Measurements from ENCODE around the gene UGP2. TPM values are rescaled to one million over a fixed set of nuclear protein-coding genes. Genes with fewer than 3 reads are reported as not detected.

UGP2 gene
- total RNA-seq, 2 donors from 2014 or later: 57.3 to 68.6 TPM

DNA sequence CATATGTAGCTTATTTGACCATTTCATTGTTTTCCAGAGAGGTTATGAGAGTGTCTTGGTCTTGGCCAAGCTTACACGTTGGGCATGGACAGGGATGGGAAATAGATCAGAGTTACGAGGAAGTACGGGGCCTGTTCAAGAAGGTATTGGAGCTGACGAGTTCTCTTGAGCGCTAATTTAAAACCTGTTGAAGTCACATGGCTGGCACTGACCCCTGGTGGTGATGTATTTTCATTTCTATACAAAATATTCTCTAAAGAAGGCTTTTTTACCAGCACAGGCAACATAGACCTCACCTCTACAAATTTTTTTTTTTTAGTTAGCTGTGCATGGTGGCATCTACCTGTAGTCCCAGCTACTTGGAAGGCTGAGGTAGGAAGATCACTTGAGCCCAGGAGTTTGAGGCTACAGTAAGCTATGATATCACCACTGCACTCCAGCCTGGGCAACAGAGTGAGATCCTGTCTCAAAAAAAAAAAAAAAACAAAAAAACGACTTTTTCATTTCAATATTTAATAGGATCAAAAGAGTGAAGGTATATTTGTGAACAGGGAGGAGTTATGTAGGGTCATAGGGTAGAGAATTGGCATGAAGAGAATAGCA, 19.6 kb downstream of the UGP2 start:
- peak; percentile 29 for DNase-seq (ENCODE audit: low spot score)
- Histone ChIP-seq H3K27ac (no peak overlapping the region), H3K9me3 (no peaks in the 10 kb centered on the region), H3K27me3 (replicated peaks; ENCODE audit: insufficient read depth) (no peaks in the 10 kb centered on the region), H3K4me1 (replicated peaks) (peaks cover 2% of the 10 kb centered on the region), H3K36me3 (no peaks in the 10 kb centered on the region), H3K4me3 (no peak overlapping the region)
- TF ChIP-seq, protein P1, sequence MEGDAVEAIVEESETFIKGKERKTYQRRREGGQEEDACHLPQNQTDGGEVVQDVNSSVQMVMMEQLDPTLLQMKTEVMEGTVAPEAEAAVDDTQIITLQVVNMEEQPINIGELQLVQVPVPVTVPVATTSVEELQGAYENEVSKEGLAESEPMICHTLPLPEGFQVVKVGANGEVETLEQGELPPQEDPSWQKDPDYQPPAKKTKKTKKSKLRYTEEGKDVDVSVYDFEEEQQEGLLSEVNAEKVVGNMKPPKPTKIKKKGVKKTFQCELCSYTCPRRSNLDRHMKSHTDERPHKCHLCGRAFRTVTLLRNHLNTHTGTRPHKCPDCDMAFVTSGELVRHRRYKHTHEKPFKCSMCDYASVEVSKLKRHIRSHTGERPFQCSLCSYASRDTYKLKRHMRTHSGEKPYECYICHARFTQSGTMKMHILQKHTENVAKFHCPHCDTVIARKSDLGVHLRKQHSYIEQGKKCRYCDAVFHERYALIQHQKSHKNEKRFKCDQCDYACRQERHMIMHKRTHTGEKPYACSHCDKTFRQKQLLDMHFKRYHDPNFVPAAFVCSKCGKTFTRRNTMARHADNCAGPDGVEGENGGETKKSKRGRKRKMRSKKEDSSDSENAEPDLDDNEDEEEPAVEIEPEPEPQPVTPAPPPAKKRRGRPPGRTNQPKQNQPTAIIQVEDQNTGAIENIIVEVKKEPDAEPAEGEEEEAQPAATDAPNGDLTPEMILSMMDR (IDR thresholded peaks at IDR 0.05): peak in 3 of 4 experiments; percentile 43 to 60 (median 53)
- TF ChIP-seq POLR2AphosphoS5 (IDR thresholded peaks at IDR 0.05): no peak
- WGBS: 36% methylated on average over 6 of the region's 6 CpGs
- intact Hi-C loops (cut with DNase I): loop anchor here (5.0 kb wide), 1 partner anchor 164 kb away; no protein-coding TSS in a partner anchor

DNA sequence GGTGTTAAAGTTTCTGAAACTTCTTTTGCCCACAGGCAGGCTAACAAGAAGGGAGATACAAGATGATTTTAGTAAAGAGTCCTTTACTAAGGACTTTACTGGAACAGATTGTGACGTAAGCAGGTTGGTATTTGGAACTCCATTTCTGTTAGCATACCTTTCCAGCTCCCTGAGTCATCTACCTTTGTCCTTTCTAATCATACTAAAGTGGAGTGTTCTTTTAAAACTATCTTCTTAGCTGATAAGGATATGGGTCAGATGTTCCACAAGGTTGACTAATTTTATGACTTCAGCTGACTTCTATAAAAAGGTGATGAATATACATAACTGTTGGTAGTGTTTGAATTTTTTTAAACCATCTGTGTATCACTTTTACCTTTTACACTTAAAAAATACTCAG, 21.1 kb downstream of the UGP2 start:
- WGBS: 46% methylated on average over 1 of the region's 1 CpG
- no peaks in the 10 kb centered on the region for H3K27me3 ChIP-seq (replicated peaks; ENCODE audit: insufficient read depth)
- H3K27ac ChIP-seq: no peak overlapping the region
- no peak overlapping the region for H3K4me3 ChIP-seq
- no peaks in the 10 kb centered on the region for H3K36me3 ChIP-seq
- intact Hi-C loops (cut with DNase I): loop anchor here (5.0 kb wide), 1 partner anchor 166 kb away; no protein-coding TSS in a partner anchor
- H3K9me3 ChIP-seq: no peaks in the 10 kb centered on the region
- peaks cover 2% of the 10 kb centered on the region for H3K4me1 ChIP-seq (replicated peaks)
- no peak for TF ChIP-seq POLR2AphosphoS5 (IDR thresholded peaks at IDR 0.05)
- TF ChIP-seq POLR2A (IDR thresholded peaks at IDR 0.05): no peak
- TF ChIP-seq, protein P1 (IDR thresholded peaks at IDR 0.05): no peak
- no peak for DNase-seq (ENCODE audit: low spot score)

DNA sequence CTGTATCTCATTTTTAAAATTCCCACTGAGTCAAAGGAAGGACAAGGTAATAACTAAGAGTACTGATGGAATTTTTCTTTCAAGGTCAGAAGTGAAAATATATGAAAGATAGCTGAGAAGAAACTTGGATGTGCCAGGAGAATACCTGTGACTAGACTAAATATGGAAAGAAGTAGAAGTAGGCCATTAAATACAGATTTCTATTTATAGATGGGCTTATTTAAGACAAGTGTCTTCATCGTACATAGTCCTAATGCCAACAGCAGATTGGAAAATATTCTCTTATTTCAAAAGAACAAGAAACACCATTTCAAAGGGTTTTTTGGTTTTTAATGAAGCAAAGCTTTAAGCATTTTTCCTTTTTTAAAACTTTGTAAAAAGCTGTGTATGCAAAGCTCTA, 22.0 kb downstream of the UGP2 start:
- H3K4me3 ChIP-seq: no peak overlapping the region
- 75% methylated on average over 1 of the region's 1 CpG for WGBS
- peaks cover 2% of the 10 kb centered on the region for H3K4me1 ChIP-seq (replicated peaks)
- intact Hi-C loops (cut with DNase I): loop anchor here (5.0 kb wide), 1 partner anchor 166 kb away; no protein-coding TSS in a partner anchor
- H3K27me3 ChIP-seq (replicated peaks; ENCODE audit: insufficient read depth): no peaks in the 10 kb centered on the region
- TF ChIP-seq POLR2A (IDR thresholded peaks at IDR 0.05): no peak
- no peak for TF ChIP-seq POLR2AphosphoS5 (IDR thresholded peaks at IDR 0.05)
- TF ChIP-seq, protein P1 (IDR thresholded peaks at IDR 0.05): no peak
- H3K9me3 ChIP-seq: no peaks in the 10 kb centered on the region
- no peak for DNase-seq (ENCODE audit: low spot score)
- H3K27ac ChIP-seq: no peak overlapping the region
- H3K36me3 ChIP-seq: no peaks in the 10 kb centered on the region

DNA sequence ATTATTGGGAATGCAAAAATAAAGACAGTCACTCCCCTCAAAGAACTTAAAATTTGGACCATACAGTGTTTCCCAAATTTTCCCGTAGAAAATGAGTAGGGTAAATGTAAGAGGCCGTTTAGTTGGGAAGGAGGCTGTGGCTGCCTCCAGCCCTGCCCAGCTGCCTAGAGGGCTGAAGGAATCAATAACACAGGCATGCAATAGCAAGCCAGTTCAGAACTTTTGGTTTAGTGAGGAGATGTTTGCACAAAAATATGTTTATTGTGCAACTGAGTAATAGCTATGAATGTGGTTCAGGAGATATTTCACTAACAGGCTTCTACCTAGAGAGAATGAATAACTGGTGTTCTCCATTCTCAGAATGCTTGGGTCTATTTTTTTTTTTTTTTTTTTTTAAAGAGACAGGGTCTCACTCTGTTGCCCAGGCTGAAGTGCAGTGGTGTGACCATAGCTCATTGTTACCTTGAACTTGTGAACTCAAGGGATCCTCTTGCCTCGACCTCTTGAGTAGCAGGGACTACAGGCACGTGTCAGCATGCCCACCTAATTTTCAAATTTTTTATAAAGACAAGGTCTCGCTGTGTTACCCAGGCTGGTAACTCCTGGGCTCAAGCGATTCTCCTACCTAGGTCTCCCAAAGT, 23.6 kb downstream of the UGP2 start:
- H3K27ac ChIP-seq: no peak overlapping the region
- WGBS: 87% methylated on average over 6 of the region's 6 CpGs
- intact Hi-C loops (cut with DNase I): no loop called here
- no peak overlapping the region for H3K4me3 ChIP-seq
- H3K9me3 ChIP-seq: no peaks in the 10 kb centered on the region
- H3K36me3 ChIP-seq: no peaks in the 10 kb centered on the region
- peaks cover 2% of the 10 kb centered on the region for H3K4me1 ChIP-seq (replicated peaks)
- no peak for DNase-seq (ENCODE audit: low spot score)
- H3K27me3 ChIP-seq (replicated peaks; ENCODE audit: insufficient read depth): no peaks in the 10 kb centered on the region
- TF ChIP-seq, protein P1 (IDR thresholded peaks at IDR 0.05): no peak
- TF ChIP-seq POLR2A (IDR thresholded peaks at IDR 0.05) (no peak), POLR2AphosphoS5 (IDR thresholded peaks at IDR 0.05) (no peak)
